ENCODE results near the gene METTL23.

METTL23 gene

GRCh38 chr17:76726776-76727718 lies at the start of gene METTL23:
Gene METTL23 (plus strand): TSS chr17:76726839. CDS start chr17:76729711, 2,872 bp downstream.
- Histone ChIP-seq H3K27ac (ENCODE audit: low read depth, low read length) (peak within 1 kb of the TSS; percentile 99), H3K4me1 (ENCODE audit: control insufficient read depth, insufficient read depth, low read length) (peaks cover 29% of the 10 kb centered on the region), H3K4me3 (ENCODE audit: low read length) (peak within 1 kb of the TSS; percentile 96), H3K9ac (ENCODE audit: low read length) (peak within 1 kb of the TSS; percentile 93), H3K27me3 (ENCODE audit: control insufficient read depth, insufficient read depth, low read length) (no peaks in the 10 kb centered on the region), H3K36me3 (ENCODE audit: control insufficient read depth, insufficient read depth, low read length) (peaks cover 11% of the 10 kb centered on the region)

- H3K9ac ChIP-seq (ENCODE audit: low read length) = no peak overlapping the region
- H3K4me1 ChIP-seq (ENCODE audit: control insufficient read depth, insufficient read depth, low read length) = peaks cover 19% of the 10 kb centered on the region
- no peaks in the 10 kb centered on the region for H3K27me3 ChIP-seq (ENCODE audit: control insufficient read depth, insufficient read depth, low read length)
- no peak overlapping the region for H3K27ac ChIP-seq (ENCODE audit: low read depth, low read length)
- no peak overlapping the region for H3K4me3 ChIP-seq (ENCODE audit: low read length)
- H3K36me3 ChIP-seq (ENCODE audit: control insufficient read depth, insufficient read depth, low read length) = peaks cover 6% of the 10 kb centered on the region
Measured at GRCh38 chr17:76677406-76677805, 49.2 kb upstream of the METTL23 start.

- Histone ChIP-seq H3K4me1 (ENCODE audit: control insufficient read depth, insufficient read depth, low read length) (peaks cover 26% of the 10 kb centered on the region), H3K27ac (ENCODE audit: low read depth, low read length) (no peak overlapping the region), H3K9ac (ENCODE audit: low read length) (no peak overlapping the region), H3K4me3 (ENCODE audit: low read length) (no peak overlapping the region), H3K36me3 (ENCODE audit: control insufficient read depth, insufficient read depth, low read length) (peaks cover 8% of the 10 kb centered on the region), H3K27me3 (ENCODE audit: control insufficient read depth, insufficient read depth, low read length) (no peaks in the 10 kb centered on the region)
Measured at GRCh38 chr17:76678330-76678729, 48.3 kb upstream of the METTL23 start.

- Histone ChIP-seq H3K36me3 (ENCODE audit: control insufficient read depth, insufficient read depth, low read length) (peaks cover 10% of the 10 kb centered on the region), H3K4me1 (ENCODE audit: control insufficient read depth, insufficient read depth, low read length) (peaks cover 30% of the 10 kb centered on the region), H3K4me3 (ENCODE audit: low read length) (no peak overlapping the region), H3K9ac (ENCODE audit: low read length) (no peak overlapping the region), H3K27me3 (ENCODE audit: control insufficient read depth, insufficient read depth, low read length) (no peaks in the 10 kb centered on the region), H3K27ac (ENCODE audit: low read depth, low read length) (no peak overlapping the region)
Measured at GRCh38 chr17:76679239-76679638, 47.4 kb upstream of the METTL23 start.

- peaks cover 11% of the 10 kb centered on the region for H3K36me3 ChIP-seq (ENCODE audit: control insufficient read depth, insufficient read depth, low read length)
Measured at GRCh38 chr17:76681222-76682137, 45.2 kb upstream of the METTL23 start.

GRCh38 chr17:76682296-76682695 lies 44.3 kb upstream of the METTL23 start:
- Histone ChIP-seq H3K9ac (ENCODE audit: low read length) (peak overlapping the region; percentile 18), H3K36me3 (ENCODE audit: control insufficient read depth, insufficient read depth, low read length) (peaks cover 11% of the 10 kb centered on the region), H3K27me3 (ENCODE audit: control insufficient read depth, insufficient read depth, low read length) (no peaks in the 10 kb centered on the region), H3K4me1 (ENCODE audit: control insufficient read depth, insufficient read depth, low read length) (peaks cover 48% of the 10 kb centered on the region), H3K27ac (ENCODE audit: low read depth, low read length) (peak overlapping the region; percentile 84), H3K4me3 (ENCODE audit: low read length) (no peak overlapping the region)

More at GRCh38 chr17:76681222-76682137, 45.2 kb upstream of the METTL23 start:
- H3K4me1 ChIP-seq (ENCODE audit: control insufficient read depth, insufficient read depth, low read length) = peaks cover 40% of the 10 kb centered on the region
- H3K27ac ChIP-seq (ENCODE audit: low read depth, low read length) = peak overlapping the region; percentile 84
- no peak overlapping the region for H3K4me3 ChIP-seq (ENCODE audit: low read length)
- H3K27me3 ChIP-seq (ENCODE audit: control insufficient read depth, insufficient read depth, low read length) = no peaks in the 10 kb centered on the region
- H3K9ac ChIP-seq (ENCODE audit: low read length) = no peak overlapping the region

GRCh38 chr17:76683011-76683755 lies 43.5 kb upstream of the METTL23 start:
- H3K27me3 ChIP-seq (ENCODE audit: control insufficient read depth, insufficient read depth, low read length) = no peaks in the 10 kb centered on the region
- H3K9ac ChIP-seq (ENCODE audit: low read length) = peak overlapping the region; percentile 11
- peaks cover 7% of the 10 kb centered on the region for H3K36me3 ChIP-seq (ENCODE audit: control insufficient read depth, insufficient read depth, low read length)
- no peak overlapping the region for H3K4me3 ChIP-seq (ENCODE audit: low read length)
- H3K4me1 ChIP-seq (ENCODE audit: control insufficient read depth, insufficient read depth, low read length) = peaks cover 57% of the 10 kb centered on the region
- peak overlapping the region; percentile 84 for H3K27ac ChIP-seq (ENCODE audit: low read depth, low read length)

- peak overlapping the region; percentile 84 for H3K27ac ChIP-seq (ENCODE audit: low read depth, low read length)
- no peak overlapping the region for H3K9ac ChIP-seq (ENCODE audit: low read length)
- peaks cover 66% of the 10 kb centered on the region for H3K4me1 ChIP-seq (ENCODE audit: control insufficient read depth, insufficient read depth, low read length)
- no peak overlapping the region for H3K4me3 ChIP-seq (ENCODE audit: low read length)
- H3K36me3 ChIP-seq (ENCODE audit: control insufficient read depth, insufficient read depth, low read length) = peaks cover 5% of the 10 kb centered on the region
- H3K27me3 ChIP-seq (ENCODE audit: control insufficient read depth, insufficient read depth, low read length) = no peaks in the 10 kb centered on the region
Measured at GRCh38 chr17:76683921-76684745, 42.5 kb upstream of the METTL23 start.

- H3K27ac ChIP-seq (ENCODE audit: low read depth, low read length) = peak overlapping the region; percentile 0
- H3K4me1 ChIP-seq (ENCODE audit: control insufficient read depth, insufficient read depth, low read length) = peaks cover 71% of the 10 kb centered on the region
- H3K27me3 ChIP-seq (ENCODE audit: control insufficient read depth, insufficient read depth, low read length) = no peaks in the 10 kb centered on the region
- no peak overlapping the region for H3K9ac ChIP-seq (ENCODE audit: low read length)
- peaks cover 5% of the 10 kb centered on the region for H3K36me3 ChIP-seq (ENCODE audit: control insufficient read depth, insufficient read depth, low read length)
- no peak overlapping the region for H3K4me3 ChIP-seq (ENCODE audit: low read length)
Measured at GRCh38 chr17:76684756-76685155, 41.9 kb upstream of the METTL23 start.

- no peak overlapping the region for H3K9ac ChIP-seq (ENCODE audit: low read length)
- peaks cover 71% of the 10 kb centered on the region for H3K4me1 ChIP-seq (ENCODE audit: control insufficient read depth, insufficient read depth, low read length)
- H3K27ac ChIP-seq (ENCODE audit: low read depth, low read length) = peak overlapping the region; percentile 44
- no peaks in the 10 kb centered on the region for H3K27me3 ChIP-seq (ENCODE audit: control insufficient read depth, insufficient read depth, low read length)
- peaks cover 5% of the 10 kb centered on the region for H3K36me3 ChIP-seq (ENCODE audit: control insufficient read depth, insufficient read depth, low read length)
- no peak overlapping the region for H3K4me3 ChIP-seq (ENCODE audit: low read length)
Measured at GRCh38 chr17:76685366-76685765, 41.3 kb upstream of the METTL23 start.

- no peak overlapping the region for H3K9ac ChIP-seq (ENCODE audit: low read length)
Measured at GRCh38 chr17:76685846-76686245, 40.8 kb upstream of the METTL23 start.

More at GRCh38 chr17:76685846-76686245, 40.8 kb upstream of the METTL23 start:
- Histone ChIP-seq H3K27me3 (ENCODE audit: control insufficient read depth, insufficient read depth, low read length) (no peaks in the 10 kb centered on the region), H3K36me3 (ENCODE audit: control insufficient read depth, insufficient read depth, low read length) (peaks cover 5% of the 10 kb centered on the region), H3K27ac (ENCODE audit: low read depth, low read length) (peak overlapping the region; percentile 44), H3K4me3 (ENCODE audit: low read length) (no peak overlapping the region), H3K4me1 (ENCODE audit: control insufficient read depth, insufficient read depth, low read length) (peaks cover 70% of the 10 kb centered on the region)

Measured in rectal smooth muscle tissue (tissue), 1 donor.